SK-N-SH (cell line): Measurements from ENCODE around the gene ABCA1. TPM values are rescaled to one million over a fixed set of nuclear protein-coding genes. Genes with fewer than 3 reads are reported as not detected.

Source experiments
- CTCF ChIA-PET: fragments of 300-600, 350-600 bp; formaldehyde crosslinking; extraction: SDS; loops from one replicate; lab custom pipeline; 2021; lab: Yijun Ruan, JAX
- POLR2A ChIA-PET: fragments of 350-600 bp; sonication (Branson Sonifier 250); formaldehyde crosslinking; extraction: SDS; loops from one replicate; lab custom pipeline; 2020; ENCODE audit warnings: antibody characterized with exemption, inconsistent platforms; lab: Yijun Ruan, JAX
- DNase-seq: peaks from one replicate; pipeline ENCODE4 v3.0.0; 2012
- H2AFZ ChIP-seq: fragments of 200-600 bp; sonication (generic); 2 replicates; pipeline ENCODE4 v1.8.1; 2016; ENCODE audit warnings: antibody characterized with exemption, mild to moderate bottlenecking, low read depth
- H3F3A ChIP-seq: fragments of 200-600 bp; sonication (generic); replicated peaks from 2 replicates; pipeline ENCODE3; 2016; ENCODE audit warnings: antibody characterized with exemption, mild to moderate bottlenecking; ENCODE audit not compliant: insufficient read depth
- H3K27ac ChIP-seq, 2 experiments: fragments of 200-500 bp in 1 of 2; fragments of 200-600 bp in 1 of 2; sonication (Bioruptor generic) in 1 of 2; sonication (generic), shearing (Covaris generic) in 1 of 2; 2 replicates each; pipeline versions ENCODE4 v1.5.1 to v1.6.1; 2014 to 2016; ENCODE audit warnings: low read depth in 2 of 2, inconsistent platforms in 1 of 2, low read length in 1 of 2, mild to moderate bottlenecking in 1 of 2, mixed read lengths in 1 of 2
- H3K27me3 ChIP-seq: fragments of 200-600 bp; sonication (generic), shearing (Covaris generic); 2 replicates; pipeline ENCODE4 v1.6.1; 2016; ENCODE audit warnings: mixed run types; ENCODE audit not compliant: insufficient read depth
- H3K36me3 ChIP-seq, 2 experiments: fragments of 200-500 bp in 1 of 2; fragments of 200-600 bp in 1 of 2; sonication (Bioruptor generic) in 1 of 2; sonication (generic) in 1 of 2; replicated peaks in 1 of 2; 2 replicates each; pipeline versions ENCODE3 to v1.5.1; 2014 to 2016; ENCODE audit warnings: low read length in 1 of 2, mild to moderate bottlenecking in 1 of 2; ENCODE audit not compliant: insufficient read depth in 2 of 2, control insufficient read depth in 1 of 2
- H3K4me1 ChIP-seq, 2 experiments: fragments of 200-500 bp in 1 of 2; fragments of 200-600 bp in 1 of 2; sonication (Bioruptor generic) in 1 of 2; sonication (generic), shearing (Covaris generic) in 1 of 2; 2 replicates each; pipeline versions ENCODE4 v1.5.1 to v1.6.1; 2014 to 2016; ENCODE audit warnings: low read depth in 1 of 2, low read length in 1 of 2, mixed run types in 1 of 2; ENCODE audit not compliant: insufficient read depth in 2 of 2, control insufficient read depth in 1 of 2
- H3K4me2 ChIP-seq: fragments of 200-600 bp; sonication (generic), shearing (Covaris generic); 2 replicates; pipeline ENCODE4 v1.6.1; 2017; ENCODE audit warnings: mixed run types
- H3K4me3 ChIP-seq, 2 experiments: fragments of 200-500 bp in 1 of 2; fragments of 200-600 bp in 1 of 2; sonication (Bioruptor generic) in 1 of 2; sonication (generic), shearing (Covaris generic) in 1 of 2; 2 replicates each; pipeline versions ENCODE4 v1.5.1 to v1.8.1; 2014 to 2016; ENCODE audit warnings: low read depth in 2 of 2, inconsistent platforms in 1 of 2, low read length in 1 of 2, mild to moderate bottlenecking in 1 of 2, mixed read lengths in 1 of 2, moderate library complexity in 1 of 2
- H3K79me2 ChIP-seq: fragments of 200-600 bp; sonication (generic); 2 replicates; pipeline ENCODE4 v1.8.1; 2017; ENCODE audit warnings: mild to moderate bottlenecking; ENCODE audit not compliant: insufficient read depth
- H3K9ac ChIP-seq: fragments of 200-600 bp; sonication (generic); 2 replicates; pipeline ENCODE4 v1.6.1; 2017; ENCODE audit warnings: mixed run types
- H3K9me2 ChIP-seq: fragments of 200-600 bp; sonication (generic); 2 replicates; pipeline ENCODE4 v1.6.1; 2017; ENCODE audit warnings: mixed run types
- H3K9me3 ChIP-seq: fragments of 200-600 bp; sonication (generic); 2 replicates; pipeline ENCODE4 v1.6.1; 2017; ENCODE audit warnings: mixed run types, mild to moderate bottlenecking, moderate library complexity
- H4K20me1 ChIP-seq: fragments of 200-600 bp; sonication (generic); 2 replicates; pipeline ENCODE4 v1.6.1; 2017; ENCODE audit warnings: mild to moderate bottlenecking, mixed run types; ENCODE audit not compliant: insufficient read depth
- CHD2 ChIP-seq: fragments of 150-350 bp; IDR thresholded peaks from 2 replicates; pipeline ENCODE4 v1.6.1; 2018; ENCODE audit warnings: low read length; ENCODE audit not compliant: partially characterized antibody
- CTCF ChIP-seq: fragments of 200-600 bp; sonication (generic); IDR thresholded peaks from 2 replicates; pipeline ENCODE4 v1.6.1; 2017; ENCODE audit warnings: antibody characterized with exemption, mild to moderate bottlenecking, moderate library complexity
- EP300 ChIP-seq, 2 experiments: IDR thresholded peaks; 2 replicates each; pipeline versions ENCODE4 v1.4.0 to v1.6.1; 2012; ENCODE audit warnings: borderline replicate concordance in 1 of 2, low read depth in 1 of 2, low read length in 1 of 2
- EZH2phosphoT487 ChIP-seq: fragments of 200-600 bp; sonication (generic); IDR thresholded peaks from 2 replicates; pipeline ENCODE4 v1.6.1; 2017; ENCODE audit warnings: low read depth, mixed run types, mild to moderate bottlenecking, antibody characterized with exemption, moderate library complexity, borderline replicate concordance
- FOXM1 ChIP-seq: IDR thresholded peaks from 2 replicates; pipeline ENCODE4 v1.4.0; 2012; ENCODE audit warnings: low read depth, mild to moderate bottlenecking
- GABPA ChIP-seq: IDR thresholded peaks from 2 replicates; pipeline ENCODE4 v1.4.0; 2012; ENCODE audit warnings: low read depth, mild to moderate bottlenecking
- GATA2 ChIP-seq: sonication (generic); formaldehyde crosslinking; IDR thresholded peaks from 2 replicates; pipeline ENCODE4 v1.5.0; 2020; ENCODE audit warnings: mild to moderate bottlenecking, missing genetic modification reagents
- MEF2A ChIP-seq: IDR thresholded peaks from 2 replicates; pipeline ENCODE4 v1.4.0; 2012; ENCODE audit warnings: low read depth, borderline replicate concordance
- MXI1 ChIP-seq: IDR thresholded peaks from 2 replicates; pipeline ENCODE4 v1.6.1; 2012; ENCODE audit warnings: mild to moderate bottlenecking, low read depth, low read length, improper control_type of control experiment
- NRF1 ChIP-seq: IDR thresholded peaks from 2 replicates; pipeline ENCODE4 v1.6.1; 2012; ENCODE audit warnings: low read depth, mild to moderate bottlenecking, low read length
- PBX3 ChIP-seq: IDR thresholded peaks from 2 replicates; pipeline ENCODE4; 2012
- POLR2AphosphoS5 ChIP-seq: IDR thresholded peaks from 2 replicates; pipeline ENCODE4 v1.6.1; 2012; ENCODE audit warnings: low read depth, low read length
- RAD21 ChIP-seq: IDR thresholded peaks from 2 replicates; pipeline ENCODE4 v1.6.1; 2012; ENCODE audit warnings: mild to moderate bottlenecking, low read length
- SIN3A ChIP-seq: IDR thresholded peaks from 2 replicates; pipeline ENCODE4 v1.6.1; 2012; ENCODE audit warnings: low read depth, mild to moderate bottlenecking, low read length, moderate library complexity, borderline replicate concordance
- SMC3 ChIP-seq: IDR thresholded peaks from 2 replicates; pipeline ENCODE4 v1.6.1; 2012; ENCODE audit warnings: low read depth, low read length, improper control_type of control experiment
- TCF12 ChIP-seq: IDR thresholded peaks from 2 replicates; pipeline ENCODE4 v1.4.0; 2012
- WGBS: methylation state at CpG from one replicate; pipeline ENCODE4 v1.1.6; 2017; ENCODE audit warnings: low lambda C conversion rate; 5-methylcytosine and 5-hydroxymethylcytosine counted together
- polyA plus RNA-seq, 3 experiments: library from polyadenylated mRNA; depleted of rRNA; stranded (reverse); fragments of >200 nt; gene quantifications; 2 replicates each; pipeline ENCODE4 v1.2.3, GENCODE V29; 2012
- TF ChIP-seq, protein P1 (sequence below): fragments of 150-350 bp; IDR thresholded peaks from 2 replicates; pipeline ENCODE4 v1.6.1; 2017; ENCODE audit warnings: antibody characterized with exemption, low read length, low read depth, borderline replicate concordance
- TF ChIP-seq, protein P2 (sequence below): fragments of 150-350 bp; IDR thresholded peaks from 2 replicates; pipeline ENCODE4 v1.6.1; 2016; ENCODE audit warnings: mild to moderate bottlenecking, low read depth, low read length
- TF ChIP-seq, protein P3 (sequence below): IDR thresholded peaks from 2 replicates; pipeline ENCODE4 v1.6.1; 2012; ENCODE audit warnings: mild to moderate bottlenecking, low read depth, low read length, moderate library complexity

The ABCA1 gene
- polyA plus RNA-seq, 1 of the 3 experiments (the other 2 are of a cell fraction), result 5.3 TPM

- no peaks in the 10 kb centered on the region for H3K9me3 ChIP-seq
- POLR2A ChIA-PET, result interaction anchor here (1.0 kb wide), 1 partner anchor 131 kb away, joined by 3 read pairs; no protein-coding TSS in a partner anchor
- 94% methylated on average over 2 of the region's 2 CpGs for WGBS
- H3K4me3 ChIP-seq, result no peak overlapping the region
- no peak overlapping the region for H3K27ac ChIP-seq
- no peaks in the 10 kb centered on the region for H3K9me2 ChIP-seq
- no peaks in the 10 kb centered on the region for H3K79me2 ChIP-seq
- no peak overlapping the region for H2AFZ ChIP-seq
- CTCF ChIA-PET, result interaction anchor here (0.7 to 9.6 kb wide), 7 partner anchors 9 to 385 kb away, joined by 3 to 91 read pairs (median 4); partner anchors contain the start of gene SLC44A1
- H3K27me3 ChIP-seq, result no peaks in the 10 kb centered on the region
- H3K4me1 ChIP-seq, result peaks cover 16 to 22% of the 10 kb centered on the region in 2 experiments; a peak in 3 of 4 replicates
- peaks cover 0 to 5% of the 10 kb centered on the region in 2 experiments for H3K36me3 ChIP-seq
- no peaks in the 10 kb centered on the region for H4K20me1 ChIP-seq
- H3K9ac ChIP-seq, result no peak overlapping the region
- H3K4me2 ChIP-seq, result no peak overlapping the region
- DNase-seq, result no peak
- TF ChIP-seq PBX3, result no peak
- no peak for TF ChIP-seq SMC3
- no peak for TF ChIP-seq NRF1
- TF ChIP-seq CHD2, result no peak
- TF ChIP-seq, protein P1, sequence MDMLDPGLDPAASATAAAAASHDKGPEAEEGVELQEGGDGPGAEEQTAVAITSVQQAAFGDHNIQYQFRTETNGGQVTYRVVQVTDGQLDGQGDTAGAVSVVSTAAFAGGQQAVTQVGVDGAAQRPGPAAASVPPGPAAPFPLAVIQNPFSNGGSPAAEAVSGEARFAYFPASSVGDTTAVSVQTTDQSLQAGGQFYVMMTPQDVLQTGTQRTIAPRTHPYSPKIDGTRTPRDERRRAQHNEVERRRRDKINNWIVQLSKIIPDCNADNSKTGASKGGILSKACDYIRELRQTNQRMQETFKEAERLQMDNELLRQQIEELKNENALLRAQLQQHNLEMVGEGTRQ, result no peak
- TF ChIP-seq, protein P2, sequence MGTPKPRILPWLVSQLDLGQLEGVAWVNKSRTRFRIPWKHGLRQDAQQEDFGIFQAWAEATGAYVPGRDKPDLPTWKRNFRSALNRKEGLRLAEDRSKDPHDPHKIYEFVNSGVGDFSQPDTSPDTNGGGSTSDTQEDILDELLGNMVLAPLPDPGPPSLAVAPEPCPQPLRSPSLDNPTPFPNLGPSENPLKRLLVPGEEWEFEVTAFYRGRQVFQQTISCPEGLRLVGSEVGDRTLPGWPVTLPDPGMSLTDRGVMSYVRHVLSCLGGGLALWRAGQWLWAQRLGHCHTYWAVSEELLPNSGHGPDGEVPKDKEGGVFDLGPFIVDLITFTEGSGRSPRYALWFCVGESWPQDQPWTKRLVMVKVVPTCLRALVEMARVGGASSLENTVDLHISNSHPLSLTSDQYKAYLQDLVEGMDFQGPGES, result no peak
- TF ChIP-seq EP300 (IDR thresholded peaks at IDR 0.05; ENCODE audit: borderline replicate concordance in 1 of 2, low read depth in 1 of 2, low read length in 1 of 2), result no peak
- no peak for TF ChIP-seq CTCF
- TF ChIP-seq GATA2 (CRISPR knock-in tag), result no peak
- no peak for TF ChIP-seq TCF12
- no peak for TF ChIP-seq GABPA
- TF ChIP-seq EZH2phosphoT487, result no peak
- no peak for TF ChIP-seq POLR2AphosphoS5
- TF ChIP-seq SIN3A, result no peak
- TF ChIP-seq MXI1, result no peak
- TF ChIP-seq RAD21, result no peak
- TF ChIP-seq, protein P3, sequence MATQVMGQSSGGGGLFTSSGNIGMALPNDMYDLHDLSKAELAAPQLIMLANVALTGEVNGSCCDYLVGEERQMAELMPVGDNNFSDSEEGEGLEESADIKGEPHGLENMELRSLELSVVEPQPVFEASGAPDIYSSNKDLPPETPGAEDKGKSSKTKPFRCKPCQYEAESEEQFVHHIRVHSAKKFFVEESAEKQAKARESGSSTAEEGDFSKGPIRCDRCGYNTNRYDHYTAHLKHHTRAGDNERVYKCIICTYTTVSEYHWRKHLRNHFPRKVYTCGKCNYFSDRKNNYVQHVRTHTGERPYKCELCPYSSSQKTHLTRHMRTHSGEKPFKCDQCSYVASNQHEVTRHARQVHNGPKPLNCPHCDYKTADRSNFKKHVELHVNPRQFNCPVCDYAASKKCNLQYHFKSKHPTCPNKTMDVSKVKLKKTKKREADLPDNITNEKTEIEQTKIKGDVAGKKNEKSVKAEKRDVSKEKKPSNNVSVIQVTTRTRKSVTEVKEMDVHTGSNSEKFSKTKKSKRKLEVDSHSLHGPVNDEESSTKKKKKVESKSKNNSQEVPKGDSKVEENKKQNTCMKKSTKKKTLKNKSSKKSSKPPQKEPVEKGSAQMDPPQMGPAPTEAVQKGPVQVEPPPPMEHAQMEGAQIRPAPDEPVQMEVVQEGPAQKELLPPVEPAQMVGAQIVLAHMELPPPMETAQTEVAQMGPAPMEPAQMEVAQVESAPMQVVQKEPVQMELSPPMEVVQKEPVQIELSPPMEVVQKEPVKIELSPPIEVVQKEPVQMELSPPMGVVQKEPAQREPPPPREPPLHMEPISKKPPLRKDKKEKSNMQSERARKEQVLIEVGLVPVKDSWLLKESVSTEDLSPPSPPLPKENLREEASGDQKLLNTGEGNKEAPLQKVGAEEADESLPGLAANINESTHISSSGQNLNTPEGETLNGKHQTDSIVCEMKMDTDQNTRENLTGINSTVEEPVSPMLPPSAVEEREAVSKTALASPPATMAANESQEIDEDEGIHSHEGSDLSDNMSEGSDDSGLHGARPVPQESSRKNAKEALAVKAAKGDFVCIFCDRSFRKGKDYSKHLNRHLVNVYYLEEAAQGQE, result no peak
- no peak for TF ChIP-seq MEF2A
- TF ChIP-seq FOXM1, result no peak
- peaks cover 8% of the 10 kb centered on the region for H3F3A ChIP-seq
Observed at GRCh38 chr9:104860263-104860662, 67.7 kb downstream of the ABCA1 start.
